ENCODE results near the gene KCNT2. TPM values are rescaled to one million over a fixed set of nuclear protein-coding genes. Genes with fewer than 3 reads are reported as not detected.

KCNT2 gene
- total and polyA plus RNA-seq, 4 donors: 0.84 to 18.7 (median 2.0) TPM

- DNase-seq (no peak), ATAC-seq (ENCODE audit: insufficient read depth, low FRiP score) (no peak)
- H3K36me3 ChIP-seq (ENCODE audit: control insufficient read depth in 4 of 4, insufficient read depth in 4 of 4, low read length in 4 of 4): no peaks in the 10 kb centered on the region
- WGBS, 2 donors: 82 to 86% methylated on average over 4 of the region's 4 CpGs
- no peaks in the 10 kb centered on the region for H3K9me3 ChIP-seq (ENCODE audit: control insufficient read depth in 4 of 4, insufficient read depth in 3 of 4, low read length in 3 of 4)
- no peak overlapping the region for H3K27ac ChIP-seq (ENCODE audit: low read depth in 1 of 2, low read length in 1 of 2)
- no peak for TF ChIP-seq CTCF (IDR thresholded peaks at IDR 0.05; ENCODE audit: control extremely low read depth, extremely low read depth)
- no peaks in the 10 kb centered on the region for H3K4me1 ChIP-seq (ENCODE audit: control insufficient read depth in 5 of 5, insufficient read depth in 5 of 5, low read length in 5 of 5)
- no peak overlapping the region for H3K4me3 ChIP-seq
- H3K27me3 ChIP-seq (ENCODE audit: control insufficient read depth in 3 of 3, insufficient read depth in 3 of 3, low read length in 2 of 3): no peaks in the 10 kb centered on the region
- no peak overlapping the region for H3K9ac ChIP-seq (ENCODE audit: insufficient read depth in 1 of 2, low read length in 2 of 2)
Observed at GRCh38 chr1:196493881-196494280, 114.4 kb downstream of the KCNT2 start.

GRCh38 chr1:196488579-196488978, 119.7 kb downstream of the KCNT2 start:
- H3K27me3 ChIP-seq (ENCODE audit: control insufficient read depth in 3 of 3, insufficient read depth in 3 of 3, low read length in 2 of 3): no peaks in the 10 kb centered on the region
- H3K27ac ChIP-seq (ENCODE audit: low read depth in 1 of 2, low read length in 1 of 2): no peak overlapping the region
- H3K9ac ChIP-seq (ENCODE audit: insufficient read depth in 1 of 2, low read length in 2 of 2): no peak overlapping the region
- H3K4me1 ChIP-seq (ENCODE audit: control insufficient read depth in 5 of 5, insufficient read depth in 5 of 5, low read length in 5 of 5): no peaks in the 10 kb centered on the region
- ATAC-seq (ENCODE audit: insufficient read depth, low FRiP score) (no peak), DNase-seq (no peak)
- H3K36me3 ChIP-seq (ENCODE audit: control insufficient read depth in 4 of 4, insufficient read depth in 4 of 4, low read length in 4 of 4): no peaks in the 10 kb centered on the region
- TF ChIP-seq CTCF (IDR thresholded peaks at IDR 0.05; ENCODE audit: control extremely low read depth, extremely low read depth): no peak
- no peak overlapping the region for H3K4me3 ChIP-seq
- peaks cover 0 to 5% (median 0%) of the 10 kb centered on the region in 4 donors for H3K9me3 ChIP-seq (ENCODE audit: control insufficient read depth in 4 of 4, insufficient read depth in 3 of 4, low read length in 3 of 4)

GRCh38 chr1:196486346-196486745, 121.9 kb downstream of the KCNT2 start:
- Histone ChIP-seq H3K36me3 (ENCODE audit: control insufficient read depth in 4 of 4, insufficient read depth in 4 of 4, low read length in 4 of 4) (no peaks in the 10 kb centered on the region), H3K9ac (ENCODE audit: insufficient read depth in 1 of 2, low read length in 2 of 2) (no peak overlapping the region), H3K4me1 (ENCODE audit: control insufficient read depth in 5 of 5, insufficient read depth in 5 of 5, low read length in 5 of 5) (no peaks in the 10 kb centered on the region), H3K4me3 (no peak overlapping the region), H3K9me3 (ENCODE audit: control insufficient read depth in 4 of 4, insufficient read depth in 3 of 4, low read length in 3 of 4) (peaks cover 0 to 5% (median 0%) of the 10 kb centered on the region in 4 donors), H3K27ac (ENCODE audit: low read depth in 1 of 2, low read length in 1 of 2) (no peak overlapping the region), H3K27me3 (ENCODE audit: control insufficient read depth in 3 of 3, insufficient read depth in 3 of 3, low read length in 2 of 3) (no peaks in the 10 kb centered on the region)
- no peak for ATAC-seq (ENCODE audit: insufficient read depth, low FRiP score)
- no peak for TF ChIP-seq CTCF (IDR thresholded peaks at IDR 0.05; ENCODE audit: control extremely low read depth, extremely low read depth)
- DNase-seq: no peak

- DNase-seq (no peak), ATAC-seq (ENCODE audit: insufficient read depth, low FRiP score) (no peak)
- Histone ChIP-seq H3K36me3 (ENCODE audit: control insufficient read depth in 4 of 4, insufficient read depth in 4 of 4, low read length in 4 of 4) (no peaks in the 10 kb centered on the region), H3K9me3 (ENCODE audit: control insufficient read depth in 4 of 4, insufficient read depth in 3 of 4, low read length in 3 of 4) (peaks cover 0 to 5% (median 0%) of the 10 kb centered on the region in 4 donors), H3K9ac (ENCODE audit: insufficient read depth in 1 of 2, low read length in 2 of 2) (no peak overlapping the region), H3K4me1 (ENCODE audit: control insufficient read depth in 5 of 5, insufficient read depth in 5 of 5, low read length in 5 of 5) (no peaks in the 10 kb centered on the region), H3K27me3 (ENCODE audit: control insufficient read depth in 3 of 3, insufficient read depth in 3 of 3, low read length in 2 of 3) (no peaks in the 10 kb centered on the region), H3K4me3 (no peak overlapping the region), H3K27ac (ENCODE audit: low read depth in 1 of 2, low read length in 1 of 2) (no peak overlapping the region)
- TF ChIP-seq CTCF (IDR thresholded peaks at IDR 0.05; ENCODE audit: control extremely low read depth, extremely low read depth): no peak
- WGBS, 2 donors: 84 to 89% methylated on average over 2 of the region's 2 CpGs
Observed at GRCh38 chr1:196481616-196482015, 126.6 kb downstream of the KCNT2 start.
